ENCODE measurements around the gene LPP.

The LPP gene

DNA sequence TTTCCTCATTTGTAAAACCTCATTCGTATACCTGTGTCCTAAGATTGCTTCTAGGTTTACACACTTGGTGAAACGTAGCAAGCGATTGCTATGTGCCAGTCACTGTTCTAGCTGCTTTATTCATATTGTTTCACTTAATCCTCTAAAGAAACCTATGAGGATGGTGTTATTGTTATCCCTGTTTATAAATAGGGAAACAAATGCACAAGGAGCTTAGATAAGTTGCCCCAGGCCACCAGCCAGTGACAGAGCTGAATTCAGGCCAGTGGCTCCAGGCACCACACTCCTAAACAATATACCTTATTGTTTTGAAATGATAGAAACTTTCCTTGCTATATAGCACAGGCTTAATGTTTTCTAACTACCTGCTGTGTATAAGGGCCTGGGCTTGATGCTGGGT is 44.0 kb downstream of the LPP start:
- DNase-seq = no peak

DNA sequence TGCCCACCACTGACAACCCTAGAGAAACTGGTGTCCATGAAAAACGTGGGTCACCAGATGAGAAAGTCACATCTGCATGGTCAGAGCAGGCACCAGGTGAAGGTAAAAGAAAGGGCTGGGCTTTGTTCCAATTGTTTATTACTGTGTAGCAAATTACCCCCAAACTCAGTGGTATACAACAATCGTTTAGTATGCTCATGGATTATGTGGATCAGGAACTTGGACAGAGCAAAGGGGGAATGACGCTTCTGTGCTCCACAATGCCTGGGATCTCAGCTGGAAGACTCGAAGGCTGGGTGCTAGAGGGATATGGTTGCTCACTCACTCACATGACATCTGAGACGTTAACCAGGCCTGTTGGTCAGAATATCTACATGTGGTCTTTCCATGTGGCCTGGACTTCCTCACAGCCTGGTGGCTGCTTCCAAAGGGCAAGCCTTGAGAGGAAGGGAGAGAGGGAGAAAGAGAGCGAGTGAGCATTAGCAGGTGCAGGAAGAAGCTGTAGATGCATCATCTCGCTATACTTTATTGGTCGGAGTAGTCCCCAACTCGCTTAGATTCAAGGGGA is 44.9 kb downstream of the LPP start:
- no peak for DNase-seq

DNA sequence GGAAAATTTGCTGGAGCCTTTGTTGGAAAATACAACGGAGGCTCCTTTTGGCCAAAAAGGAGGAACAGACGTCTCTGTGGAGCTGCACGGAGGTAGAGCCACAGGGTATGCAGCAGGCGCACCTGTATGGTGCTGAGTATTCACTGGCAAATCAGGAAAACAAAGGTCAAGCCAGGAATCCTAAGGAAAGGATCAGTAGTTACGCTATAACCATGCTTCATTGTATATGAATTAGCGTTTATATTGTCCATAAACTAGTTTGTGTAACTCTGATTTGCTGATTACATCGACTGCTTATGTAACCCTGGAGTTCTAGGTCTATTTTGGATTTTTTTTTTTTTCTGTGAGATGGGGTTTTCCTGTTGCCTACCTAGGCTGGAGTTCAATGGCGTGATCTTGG is 45.4 kb downstream of the LPP start:
- DNase-seq = no peak

DNA sequence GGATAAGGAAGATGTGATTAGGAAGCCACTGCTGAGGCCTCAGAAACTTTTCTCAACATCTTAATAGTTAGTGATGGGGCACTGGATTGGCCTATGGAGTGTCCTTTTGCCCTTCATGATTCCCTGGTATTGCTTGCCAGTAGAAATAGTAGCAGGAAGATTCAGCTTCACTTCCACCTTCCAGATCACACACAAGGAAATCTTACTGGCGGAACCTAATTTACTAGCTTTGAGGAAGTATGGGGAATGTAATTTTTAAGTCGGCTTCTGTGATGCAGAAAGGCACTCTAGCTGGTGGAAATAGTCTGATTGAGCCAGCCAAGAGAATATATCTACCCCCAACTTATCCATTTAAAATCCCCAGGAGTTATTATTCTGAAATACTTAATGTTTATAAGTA is 46.5 kb downstream of the LPP start:
- DNase-seq = no peak

DNA sequence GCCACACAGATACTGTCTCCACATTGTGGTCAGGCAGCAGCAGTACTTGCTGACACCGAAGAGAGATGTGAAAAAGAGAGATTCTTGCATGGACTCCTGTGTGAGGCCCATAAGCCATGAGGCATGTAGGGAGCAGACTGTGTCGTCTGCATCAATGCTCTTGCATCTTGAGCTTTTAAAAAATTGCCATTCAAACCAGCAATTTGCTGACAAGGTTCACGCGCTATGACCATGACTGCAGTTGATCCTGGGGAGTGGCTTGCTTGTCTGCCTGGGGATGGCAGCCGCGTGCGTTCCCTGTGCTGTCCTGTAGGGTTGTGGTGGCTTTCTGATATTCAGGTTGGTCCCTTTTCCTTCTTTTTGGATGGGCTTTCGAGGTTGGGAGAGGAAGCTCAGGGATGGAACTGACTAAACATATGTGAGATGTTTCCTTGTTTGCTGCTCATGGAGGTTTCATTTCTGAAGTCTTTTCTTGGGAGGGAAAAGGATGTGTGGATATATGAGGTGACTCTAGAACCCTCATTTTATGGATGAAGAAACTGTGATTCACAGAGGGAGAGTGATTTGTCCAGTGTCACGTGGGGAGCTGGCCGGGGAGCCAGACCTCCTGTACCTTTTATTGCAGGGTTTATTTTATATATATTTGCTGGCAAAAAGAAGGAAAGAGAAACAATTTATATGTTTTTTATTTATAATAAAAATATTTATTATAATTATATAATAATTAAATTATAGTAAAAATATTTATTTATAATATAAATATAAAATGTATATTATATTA is 48.6 kb downstream of the LPP start:
- no peak for DNase-seq

DNA sequence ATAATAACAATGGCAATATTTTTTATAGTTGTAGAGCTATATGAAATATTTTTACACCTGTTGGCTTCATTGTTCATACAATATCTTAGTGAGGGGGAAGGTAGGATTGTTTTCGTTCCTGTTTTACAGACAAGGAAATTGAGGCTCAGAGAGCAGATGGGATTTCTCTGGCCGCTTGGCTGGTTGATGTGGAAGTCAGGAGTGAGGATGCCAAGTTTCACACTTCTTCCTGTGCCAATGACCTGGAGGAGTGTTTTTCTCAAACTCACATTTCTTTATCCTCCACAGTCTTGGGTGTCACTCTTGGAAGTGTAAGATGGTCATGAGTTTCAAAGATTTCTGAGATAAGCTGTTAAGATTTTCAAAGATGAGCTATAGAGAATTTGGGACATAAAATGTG is 50.6 kb downstream of the LPP start:
- DNase-seq = no peak

DNA sequence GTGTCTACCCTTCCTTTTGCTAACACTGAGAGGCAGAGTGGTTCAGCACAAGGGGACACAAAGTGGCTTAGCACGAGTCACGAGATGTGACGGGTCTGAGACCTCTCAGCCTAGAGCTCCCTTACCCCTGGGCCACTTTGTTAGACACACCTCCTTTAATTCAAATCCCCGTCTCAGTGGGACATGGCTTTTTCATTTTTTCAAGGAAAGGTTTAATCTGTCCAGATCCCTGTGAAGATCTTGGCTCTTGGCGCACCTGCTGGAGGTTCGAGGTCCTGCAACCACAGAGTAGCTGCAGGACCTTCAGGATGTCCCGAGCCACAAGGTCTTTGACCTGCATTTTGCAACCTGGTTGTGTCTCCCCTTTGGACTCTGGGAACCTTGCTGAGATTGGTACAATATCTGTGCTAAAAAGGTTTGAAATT is 52.0 kb downstream of the LPP start:
- DNase-seq = no peak

DNA sequence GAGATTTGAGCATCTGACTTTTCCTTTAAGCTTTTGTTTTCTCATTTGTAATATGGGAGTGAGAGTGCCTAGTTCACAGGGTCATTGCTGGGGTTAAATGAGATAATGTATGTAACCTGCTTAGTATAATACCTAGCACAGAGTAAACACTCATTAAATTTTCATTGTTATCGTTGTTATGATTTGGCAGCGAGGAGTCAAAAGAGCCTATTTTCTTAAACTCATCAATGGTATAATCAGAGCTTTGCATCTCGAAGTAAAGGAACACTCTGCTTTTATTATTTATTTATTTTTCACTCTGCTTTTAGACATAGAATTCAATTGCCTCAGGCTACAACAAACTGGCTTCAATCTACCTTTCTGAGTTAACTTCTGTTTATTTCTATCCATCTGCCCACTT is 52.8 kb downstream of the LPP start:
- DNase-seq = no peak

DNA sequence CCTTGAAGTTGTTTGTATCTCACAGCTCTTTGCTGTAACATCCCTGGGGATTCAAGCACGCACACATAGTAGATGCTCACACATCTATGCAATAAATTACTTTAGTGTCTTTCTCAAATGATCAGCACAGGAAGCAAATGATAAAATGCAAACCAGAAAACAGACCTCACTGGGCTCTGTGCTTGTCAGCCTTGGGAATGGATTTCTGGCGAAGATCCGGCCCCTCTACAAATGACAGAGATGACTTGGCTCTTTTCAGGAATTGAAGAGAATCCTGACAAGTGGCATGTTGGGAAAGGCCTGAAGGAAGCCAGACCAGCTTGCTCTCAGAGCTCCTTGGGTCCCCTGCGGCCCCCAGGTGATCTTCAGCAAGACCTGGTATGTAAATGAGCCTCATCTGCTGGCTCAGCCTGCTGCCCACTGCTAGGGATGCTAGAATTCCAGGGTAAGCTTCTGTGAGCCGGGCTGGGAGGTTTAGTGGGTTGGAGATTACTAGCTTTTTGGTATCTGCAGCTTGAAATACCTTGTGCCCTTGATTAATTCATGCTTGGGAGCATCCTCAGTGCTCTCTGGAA is 54.1 kb downstream of the LPP start:
- DNase-seq = no peak

DNA sequence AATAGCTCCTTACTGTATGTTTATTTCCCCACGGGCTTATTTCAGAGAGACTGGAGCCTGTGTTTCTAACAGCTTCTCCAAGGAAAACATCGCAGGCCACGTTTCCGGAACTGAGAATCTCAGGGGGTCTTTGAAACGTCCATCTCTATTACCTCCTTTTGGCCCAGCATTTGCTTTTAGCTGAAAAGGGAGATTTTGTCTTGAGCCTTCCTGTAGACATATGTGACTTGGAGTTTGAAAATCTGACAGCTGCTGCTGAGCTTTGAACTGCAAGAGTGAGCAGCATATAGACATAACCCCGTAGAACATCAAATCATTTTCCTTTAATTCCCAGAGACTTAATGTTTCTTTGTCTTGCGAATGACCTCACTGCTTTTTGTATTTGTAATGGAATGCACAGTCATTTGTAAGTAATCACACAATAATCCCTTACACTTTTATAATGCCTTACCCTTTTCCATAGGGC is 54.6 kb downstream of the LPP start:
- no peak for DNase-seq

DNA sequence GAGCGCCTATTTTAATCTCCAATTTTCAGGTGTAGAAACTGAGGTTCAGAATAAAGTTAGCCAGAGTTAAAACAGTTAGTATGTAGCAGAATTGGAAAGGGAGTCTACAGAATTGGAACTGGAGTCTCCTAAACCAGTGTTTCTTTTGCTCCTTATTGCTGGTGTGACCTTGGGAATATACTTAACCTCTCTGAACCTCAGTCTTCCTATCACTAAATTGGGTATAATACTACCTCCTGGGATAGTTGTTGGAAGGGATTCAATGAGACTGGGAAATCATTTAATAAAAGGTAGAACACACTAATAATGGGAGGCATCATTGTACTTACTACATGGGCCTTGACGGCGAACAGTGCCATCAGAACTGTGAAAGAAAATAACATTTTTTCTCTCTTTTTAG is 55.1 kb downstream of the LPP start:
- DNase-seq = no peak

DNA sequence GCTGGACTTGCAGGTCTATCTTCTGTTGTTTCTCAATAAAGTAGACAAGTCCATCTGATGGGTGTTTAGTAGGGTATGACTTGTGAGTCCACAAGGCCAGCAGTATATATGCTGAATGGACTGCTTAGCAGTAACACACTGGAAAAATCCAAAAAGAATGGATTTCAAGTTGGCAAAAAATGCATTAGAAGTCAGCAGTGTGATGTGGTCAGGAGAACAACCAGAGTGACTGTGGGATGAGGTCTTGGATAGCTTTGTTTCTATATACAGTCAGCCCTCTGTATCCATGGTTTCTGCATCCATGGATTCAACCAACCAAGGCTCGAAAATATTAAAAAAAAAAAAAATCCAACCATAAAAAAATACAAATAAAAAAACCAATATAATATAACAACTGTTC is 55.8 kb downstream of the LPP start:
- DNase-seq = no peak

DNA sequence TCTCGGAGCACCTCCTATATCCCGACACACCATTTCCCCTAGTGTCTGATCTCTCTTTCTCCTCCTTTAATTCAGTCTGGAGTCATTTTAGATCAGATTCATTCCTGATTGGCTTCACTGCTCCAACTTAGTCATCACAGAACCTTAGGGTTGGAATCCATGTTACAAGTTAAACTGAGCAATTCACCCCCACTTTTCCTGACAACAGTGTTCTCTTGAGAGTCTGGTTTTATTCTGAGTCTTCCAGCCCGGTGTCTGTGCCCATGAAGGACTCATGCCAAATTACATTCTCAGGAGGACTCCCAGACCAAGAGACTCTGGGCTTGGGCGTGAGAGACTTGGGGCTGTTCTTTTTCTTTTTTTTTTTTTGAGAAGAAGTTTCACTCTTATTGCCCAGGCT is 57.5 kb downstream of the LPP start:
- no peak for DNase-seq

DNA sequence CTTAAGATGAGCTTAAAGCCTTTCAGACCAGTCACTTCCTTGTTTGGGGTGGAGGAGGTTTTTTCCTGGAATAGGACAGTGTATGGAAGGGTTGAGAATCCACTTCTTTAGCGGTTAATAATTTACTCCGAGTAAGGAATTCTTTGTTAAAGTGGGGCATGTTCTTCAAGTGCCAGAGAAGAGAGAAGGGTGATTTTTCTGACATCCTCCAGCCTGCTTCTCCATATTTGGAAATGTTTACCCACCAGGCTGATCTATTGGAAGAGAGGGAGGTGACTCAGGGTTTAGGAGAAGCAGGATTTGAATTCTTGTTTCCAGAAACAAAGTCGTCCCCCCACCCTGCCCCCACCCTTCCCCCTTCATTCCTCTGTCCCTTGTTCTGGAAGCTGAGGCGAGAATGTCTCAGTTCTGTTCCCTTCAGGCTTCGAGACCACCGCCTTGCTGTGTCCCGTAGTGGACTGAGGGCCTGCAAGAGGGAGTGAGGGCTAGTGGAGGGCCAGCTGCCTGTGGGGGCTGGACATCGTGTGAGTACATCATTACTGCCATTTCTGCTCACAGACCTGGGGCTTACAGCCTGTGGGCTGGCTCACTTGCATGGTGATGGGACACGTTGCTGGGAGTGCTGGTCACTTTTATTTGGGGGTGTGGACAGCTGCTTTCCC is 58.5 kb downstream of the LPP start:
- DNase-seq = no peak

DNA sequence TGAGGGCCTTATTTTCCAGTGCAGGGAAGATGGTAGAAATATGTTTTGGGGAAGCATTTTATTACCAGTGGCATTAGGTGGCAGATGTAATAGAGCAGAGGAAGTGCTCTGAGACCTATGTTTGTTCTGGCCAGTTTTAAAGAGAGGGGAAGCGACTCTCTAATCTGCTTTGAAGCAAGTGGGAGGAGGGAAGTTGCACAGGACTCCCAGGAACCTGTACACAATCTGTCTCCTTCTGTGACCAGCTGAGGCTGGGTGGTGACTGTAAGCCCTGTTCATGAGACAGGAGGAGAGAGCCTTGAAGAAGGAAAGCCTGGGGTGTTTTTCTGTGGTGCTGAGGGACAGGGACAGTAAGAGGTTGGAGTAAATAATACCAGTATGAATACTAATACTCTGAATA is 60.5 kb downstream of the LPP start:
- DNase-seq = no peak

DNA sequence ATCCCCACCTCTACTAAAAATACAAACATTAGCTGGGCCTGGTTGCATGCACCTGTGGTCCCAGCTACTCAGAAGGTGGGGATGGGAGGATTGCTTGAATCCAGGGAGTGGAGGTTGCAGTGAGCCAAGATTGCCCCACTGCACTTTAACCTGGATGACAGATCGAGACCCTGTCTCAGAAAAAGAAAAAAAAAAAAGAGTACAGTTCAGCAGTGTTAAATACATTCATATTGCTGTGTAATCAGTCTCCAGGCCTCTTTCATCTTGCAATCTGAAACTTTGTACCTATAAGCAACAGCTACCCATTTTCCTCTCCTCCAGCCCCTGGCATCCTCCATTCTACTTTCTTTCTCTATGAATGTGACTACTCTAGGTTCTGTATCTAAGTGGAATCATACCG is 61.2 kb downstream of the LPP start:
- DNase-seq = no peak

DNA sequence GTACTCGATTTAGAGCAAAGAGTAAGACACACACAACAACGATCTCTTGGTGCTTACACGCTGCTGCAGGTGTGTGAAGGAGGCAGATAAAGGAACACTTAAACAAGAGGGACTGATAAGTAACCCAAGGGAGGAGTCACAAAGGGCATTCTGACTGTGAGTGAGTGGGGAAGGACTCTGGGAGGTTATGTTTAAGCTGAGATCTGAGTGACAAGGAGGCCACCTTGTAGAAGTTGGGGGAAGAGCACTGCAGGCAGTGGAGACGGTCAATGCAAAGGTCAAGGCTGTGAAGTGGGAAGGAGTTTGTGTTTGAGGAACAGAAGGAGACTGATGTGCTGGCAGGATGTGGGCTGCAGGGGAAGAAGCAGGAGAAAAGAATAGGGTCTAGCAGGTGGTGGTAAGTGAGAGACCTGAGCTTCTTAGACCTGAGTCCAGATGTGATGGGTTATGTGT is 63.1 kb downstream of the LPP start:
- DNase-seq = no peak

DNA sequence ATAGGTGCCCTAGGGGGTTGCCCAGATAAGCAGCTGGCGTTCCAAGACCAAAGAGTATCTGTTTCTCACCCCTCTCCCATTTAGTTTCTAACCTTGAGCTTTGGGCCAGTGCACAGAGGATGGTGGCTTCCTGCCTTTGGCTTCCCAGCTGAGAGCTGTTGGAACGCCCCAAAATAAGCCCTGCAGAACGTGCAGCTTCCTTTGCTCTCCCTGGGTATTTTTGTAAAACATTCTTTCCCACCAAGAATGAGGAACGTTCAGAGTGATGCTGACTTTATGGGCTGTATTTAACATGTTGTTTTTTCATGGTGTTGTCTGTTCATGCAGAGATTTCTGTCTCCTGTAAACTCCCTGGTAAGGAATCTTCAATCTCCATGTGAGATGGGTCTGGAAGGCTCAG is 63.8 kb downstream of the LPP start:
- no peak for DNase-seq

DNA sequence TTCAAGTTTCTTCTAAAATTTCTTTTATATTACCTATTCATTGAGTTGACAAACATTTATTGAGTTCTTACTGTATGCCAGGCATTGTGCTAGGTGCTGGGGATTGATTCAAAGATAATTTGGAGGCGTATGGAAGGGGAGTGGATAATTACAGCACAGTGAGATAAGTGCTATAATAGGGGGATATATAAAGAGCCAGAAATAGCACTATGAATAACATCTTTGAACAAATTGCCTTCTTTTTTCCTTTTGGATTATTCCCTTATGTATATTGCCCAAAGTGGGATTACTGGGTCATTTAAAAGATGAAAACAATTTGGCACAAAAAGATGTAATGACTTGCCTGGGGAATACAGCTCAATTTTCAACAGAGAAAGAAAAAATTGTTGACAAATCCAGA is 64.6 kb downstream of the LPP start:
- no peak for DNase-seq

DNA sequence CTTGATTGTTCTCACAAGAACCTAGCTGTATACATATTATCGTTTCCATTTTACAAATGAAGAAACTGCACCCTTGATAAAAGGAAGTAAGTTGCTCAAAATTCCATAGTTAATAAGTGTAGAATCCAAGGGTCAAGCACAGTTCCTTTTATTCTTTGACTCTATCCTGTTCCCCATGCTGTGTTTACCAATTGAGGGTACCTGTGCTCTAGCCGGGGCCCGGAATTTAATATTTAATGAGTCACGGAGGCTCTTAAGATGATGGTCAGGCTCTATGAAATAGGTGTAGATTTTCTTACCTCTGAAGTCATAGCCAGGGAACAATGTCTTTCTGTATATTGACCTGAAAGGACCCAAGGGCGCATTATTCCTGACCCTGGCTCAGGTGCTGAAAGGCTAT is 65.2 kb downstream of the LPP start:
- DNase-seq = no peak

DNA sequence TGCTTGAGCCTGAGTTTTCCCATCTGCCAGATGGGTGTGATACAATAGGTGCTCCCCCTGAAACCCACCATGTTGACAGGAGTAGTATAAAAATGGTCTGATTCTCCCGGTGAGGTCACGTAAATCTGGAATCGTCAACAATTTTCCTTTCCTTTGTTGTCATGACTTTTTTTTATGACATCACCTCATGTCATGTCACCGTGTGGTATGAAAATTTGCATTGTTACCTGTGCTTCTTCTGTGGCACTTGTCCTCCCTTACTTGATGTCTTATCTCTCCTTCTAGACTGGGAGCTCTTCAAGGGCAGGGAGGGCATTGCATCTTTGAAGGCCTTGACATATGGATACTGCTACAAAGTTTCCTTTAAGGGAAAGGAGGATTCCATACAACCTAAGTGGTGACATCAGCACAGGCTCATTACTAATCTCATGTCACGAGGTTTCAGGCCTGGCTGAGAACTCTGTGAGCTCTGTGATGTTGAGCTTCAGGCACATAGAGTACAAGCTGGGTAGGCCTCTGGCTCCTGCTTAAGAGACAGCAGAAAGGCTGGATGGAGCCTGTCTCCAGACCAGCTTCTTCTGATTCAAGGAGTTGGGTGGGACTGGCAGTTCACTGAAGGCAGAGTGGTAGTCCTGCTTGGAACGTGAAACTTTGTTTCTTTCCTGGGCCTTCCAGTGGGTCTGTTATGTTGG is 66.3 kb downstream of the LPP start:
- DNase-seq = no peak

DNA sequence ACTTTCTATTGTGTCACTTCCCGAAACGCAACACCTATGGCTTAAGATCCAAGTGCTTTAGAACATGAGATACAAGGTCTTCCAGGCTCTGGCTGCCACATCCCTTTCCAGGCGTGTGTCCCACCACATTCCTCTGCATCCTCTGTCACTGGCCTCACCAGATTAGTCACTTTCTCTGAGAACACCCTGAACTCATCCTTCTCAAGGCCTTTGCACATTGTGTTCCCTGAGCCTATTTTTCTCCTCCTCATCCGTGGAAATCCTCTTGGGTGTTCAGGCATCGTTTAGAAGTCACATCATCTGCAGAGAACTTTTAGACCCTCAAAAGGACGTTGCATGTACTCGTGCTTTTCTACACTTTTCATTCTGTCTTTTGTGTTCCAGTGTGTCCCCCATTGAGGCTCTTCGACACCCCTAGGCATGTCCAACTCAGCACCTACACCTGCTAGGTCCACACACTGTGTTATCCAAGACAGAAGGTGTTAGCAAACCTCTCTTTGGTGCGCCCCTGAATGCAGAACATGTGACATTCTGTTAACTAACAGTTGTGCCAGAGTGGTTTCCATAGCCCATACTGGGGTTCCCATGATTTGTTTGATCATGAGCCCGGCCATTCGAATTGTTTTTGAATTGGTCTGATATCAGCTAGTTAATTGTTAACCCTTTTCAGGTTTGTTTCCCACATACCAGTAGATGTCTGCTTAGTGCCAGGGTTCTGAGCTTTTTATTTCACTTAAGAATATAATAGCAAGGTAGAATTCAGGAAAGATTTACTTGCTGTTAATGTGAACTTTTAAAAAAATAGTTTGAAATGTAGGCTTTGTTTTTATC is 67.2 kb downstream of the LPP start:
- no peak for DNase-seq

Measured in SW 1271 (cell line).